Measurements from ENCODE around the gene METAP1D.

Gene METAP1D

DNA sequence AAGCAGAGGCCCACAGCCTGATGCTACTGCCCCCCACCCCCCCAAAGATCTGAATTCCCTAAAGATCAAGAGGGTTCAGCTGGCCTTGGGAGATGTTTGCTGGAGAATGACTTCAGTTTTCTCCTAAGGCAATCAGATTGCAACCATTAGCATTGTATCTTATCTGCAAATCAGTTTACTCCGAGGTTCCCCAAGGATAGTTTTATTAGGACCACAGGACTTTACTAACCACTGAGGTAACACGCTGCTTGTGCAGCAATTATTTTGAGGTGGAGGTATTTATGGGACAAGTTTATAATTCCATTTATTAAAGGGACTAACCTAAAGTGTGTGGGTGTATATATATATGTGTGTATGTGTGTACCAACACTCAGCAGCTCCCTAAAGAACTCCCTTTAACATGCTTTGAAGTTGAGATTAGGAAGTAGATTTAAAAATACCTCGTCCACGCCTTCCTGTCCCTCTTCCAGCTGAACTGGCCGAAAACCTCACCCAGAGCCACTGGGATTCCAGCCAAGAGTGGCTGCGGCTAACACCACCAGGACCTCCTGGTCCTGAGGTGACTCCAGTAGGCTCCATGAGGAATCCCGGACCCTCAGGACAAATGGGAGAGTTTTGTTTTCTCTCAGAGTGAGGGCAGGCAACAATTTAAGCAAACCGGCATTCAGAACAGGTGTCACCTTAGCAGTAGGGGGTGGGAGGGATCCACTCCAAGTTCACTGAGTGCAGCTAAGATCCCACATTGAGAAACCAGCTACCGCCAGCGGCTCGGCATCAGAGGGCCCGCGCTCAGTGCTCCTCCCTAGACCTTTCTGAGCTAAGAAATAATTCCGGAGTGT is 82.6 kb downstream of the METAP1D start:
- DNase-seq: no peak

- no peak for DNase-seq
Measured at GRCh38 chr2:172082944-172083627, 83.3 kb downstream of the METAP1D start.

GRCh38 chr2:172083628-172084394 is 84.1 kb downstream of the METAP1D start:
- DNase-seq: no peak

- no peak for DNase-seq
Measured at GRCh38 chr2:172084395-172084644, 84.6 kb downstream of the METAP1D start.

- DNase-seq: no peak
Measured at GRCh38 chr2:172084645-172085459, 85.1 kb downstream of the METAP1D start.

- DNase-seq: no peak
Measured at GRCh38 chr2:172085460-172086159, 85.9 kb downstream of the METAP1D start, which contains the start of gene DLX1. Gene DLX1 (plus strand): TSS chr2:172085507. CDS start chr2:172085678, 171 bp downstream.

DNA sequence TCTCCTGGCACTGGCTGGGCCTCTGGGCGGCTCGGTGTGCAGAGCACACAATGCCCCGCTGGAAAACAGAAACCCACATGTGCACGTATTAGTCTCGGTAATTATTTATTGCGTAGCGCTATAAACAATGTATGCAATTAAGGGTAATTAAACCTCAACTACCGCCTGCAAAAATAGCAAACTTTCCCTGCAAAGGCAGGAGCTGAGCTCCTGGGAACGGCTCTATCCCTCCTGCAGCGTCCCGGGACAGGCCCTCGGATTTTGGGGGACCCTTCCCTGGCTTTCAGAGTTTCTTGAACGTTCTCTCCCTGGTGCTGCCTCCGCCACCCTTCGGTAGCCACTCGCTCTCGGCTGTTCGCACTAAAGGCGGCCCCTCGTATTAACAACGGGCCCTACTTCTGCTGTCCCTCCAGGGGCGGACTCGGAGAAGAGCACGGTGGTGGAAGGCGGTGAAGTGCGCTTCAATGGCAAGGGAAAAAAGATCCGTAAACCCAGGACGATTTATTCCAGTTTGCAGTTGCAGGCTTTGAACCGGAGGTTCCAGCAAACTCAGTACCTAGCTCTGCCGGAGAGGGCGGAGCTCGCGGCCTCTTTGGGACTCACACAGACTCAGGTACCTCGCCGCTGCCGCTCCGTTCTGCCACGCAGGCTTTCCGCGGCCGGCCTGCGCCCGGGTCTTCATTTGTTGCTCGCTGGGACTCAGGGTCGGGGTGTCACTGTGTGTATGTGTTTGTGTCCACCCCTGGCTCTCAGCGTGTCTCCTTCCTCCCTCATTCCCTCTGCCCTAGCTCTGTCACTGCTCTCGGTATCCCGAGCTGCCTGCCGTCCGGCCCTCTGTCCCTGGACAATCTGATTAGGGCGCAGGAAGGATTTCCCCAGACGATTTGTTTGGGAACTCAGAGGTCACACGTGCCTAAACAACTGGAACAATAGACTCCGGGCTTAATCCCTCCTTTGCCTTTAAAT is 86.8 kb downstream of the METAP1D start:
- DNase-seq: peak; percentile 61

- DNase-seq: no peak
Measured at GRCh38 chr2:172087207-172087779, 87.5 kb downstream of the METAP1D start.

- DNase-seq: no peak
Measured at GRCh38 chr2:172087780-172088244, 88.1 kb downstream of the METAP1D start.

- DNase-seq: no peak
Measured at GRCh38 chr2:172088245-172089004, 88.7 kb downstream of the METAP1D start.

GRCh38 chr2:172089005-172089504 is 89.3 kb downstream of the METAP1D start:
- no peak for DNase-seq

GRCh38 chr2:172089633-172090032 is 89.9 kb downstream of the METAP1D start:
- DNase-seq: no peak

DNA sequence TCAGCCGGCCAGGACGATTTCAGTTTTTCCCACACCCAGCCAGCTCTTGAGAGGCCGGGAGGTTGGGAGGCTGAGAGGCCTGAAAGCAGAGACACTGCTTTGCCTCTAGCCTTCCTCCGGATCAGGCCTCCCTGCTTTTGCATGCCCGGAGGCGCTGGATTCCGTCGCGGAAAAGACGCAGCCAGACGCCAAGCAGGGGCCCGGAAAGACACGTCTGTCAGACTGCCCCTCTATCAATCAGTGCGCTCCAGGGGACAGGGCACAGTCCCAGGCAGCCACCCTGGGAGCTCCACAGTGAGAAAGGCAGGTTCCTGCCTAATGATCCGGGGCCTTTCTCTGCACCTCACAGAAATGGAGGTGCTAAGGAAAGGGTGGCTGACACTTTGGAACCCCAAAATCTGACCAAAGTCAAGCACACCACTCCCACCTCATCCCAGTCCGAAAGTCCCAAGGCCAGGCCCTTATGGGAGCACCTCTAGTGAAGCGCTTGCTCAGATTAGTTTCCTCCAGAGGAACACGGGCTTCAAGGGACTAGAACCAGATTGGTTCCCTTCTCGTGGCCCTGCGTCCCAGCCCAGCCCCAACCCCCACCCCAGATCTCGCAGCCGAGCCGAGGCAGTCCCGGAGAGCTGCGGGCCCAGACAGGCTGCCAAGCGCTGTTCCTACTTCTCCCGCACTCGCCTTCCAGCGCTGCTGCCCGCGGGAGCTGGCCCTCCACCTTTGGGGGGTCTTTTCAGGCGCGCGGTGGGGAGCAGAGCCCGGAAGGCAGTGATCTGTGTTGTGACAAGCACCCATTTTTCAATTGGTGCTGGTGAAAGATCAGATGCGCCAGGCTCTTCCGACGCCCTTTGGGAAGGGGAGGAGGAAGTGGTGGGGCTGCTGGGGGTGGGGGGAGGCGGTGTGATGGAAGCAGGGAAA is 90.5 kb downstream of the METAP1D start:
- no peak for DNase-seq

DNA sequence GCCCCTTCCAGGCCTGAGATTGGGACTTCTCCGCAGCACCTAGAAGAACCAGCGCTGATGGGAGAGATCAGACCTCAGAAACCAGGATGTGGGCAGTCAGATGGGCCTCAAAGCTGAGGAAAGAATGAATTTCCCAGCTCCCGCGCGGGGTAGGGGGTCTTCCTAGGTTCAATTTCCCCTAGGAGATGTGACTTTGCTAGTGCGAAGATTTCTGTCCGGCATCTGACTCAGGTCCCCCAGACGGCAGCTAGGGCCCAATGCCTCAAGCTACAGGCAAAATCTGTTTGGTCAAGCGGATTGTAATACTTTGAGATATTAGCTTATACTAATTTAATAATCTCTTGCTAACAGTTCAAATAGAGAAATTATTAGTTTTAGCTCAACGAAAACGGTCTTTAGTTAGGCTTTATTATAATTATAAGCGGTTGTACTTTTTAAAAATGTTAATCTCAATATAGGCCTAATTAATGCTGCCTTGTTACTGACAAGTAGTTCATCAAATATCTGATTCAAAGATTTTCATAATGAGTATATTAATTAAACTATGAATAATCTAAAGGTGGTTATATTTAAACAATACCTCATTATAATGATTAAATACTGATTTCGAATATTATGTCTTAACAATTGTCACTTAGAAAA is 91.4 kb downstream of the METAP1D start:
- DNase-seq: no peak

- no peak for DNase-seq
Measured at GRCh38 chr2:172091761-172092566, 92.2 kb downstream of the METAP1D start.

DNA sequence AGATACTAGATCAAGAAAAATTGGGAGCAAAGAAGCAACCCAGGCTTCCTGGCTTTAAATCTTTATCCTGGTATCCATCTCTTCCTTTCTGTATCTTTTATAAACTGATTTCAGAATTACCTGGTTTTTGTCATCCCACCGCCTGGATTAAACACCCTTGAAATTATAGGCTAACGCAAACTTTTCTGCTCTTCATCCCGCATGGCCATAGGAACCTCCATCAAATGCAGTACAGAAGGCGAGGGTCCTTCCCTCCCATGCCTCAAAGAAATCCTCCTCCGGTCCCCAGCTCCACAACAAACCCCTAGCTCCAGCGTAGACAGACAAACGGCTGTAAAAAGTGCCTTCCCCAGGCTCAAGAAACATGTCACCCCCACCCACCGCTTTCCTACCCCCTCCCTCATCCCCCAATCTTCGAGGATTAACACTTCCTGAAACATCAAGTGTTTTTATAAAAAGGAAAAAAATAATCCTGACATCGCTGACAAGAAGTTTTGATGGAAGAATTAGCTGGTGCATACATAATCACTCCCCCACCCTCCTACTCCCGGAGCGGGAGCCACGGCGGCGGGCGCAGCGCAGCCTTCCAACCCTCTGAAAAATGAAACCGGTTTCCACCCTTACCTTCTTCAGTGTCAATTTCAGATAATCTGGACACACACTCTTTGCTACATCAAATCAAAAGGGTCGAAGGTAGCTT is 93.1 kb downstream of the METAP1D start:
- DNase-seq: no peak

Measured in stimulated activated CD4-positive, alpha-beta T cell treated with anti-CD3 and anti-CD28 coated beads, Interleukin-4, amount 100 ng/mL, for 1 hour (primary cell).